IPS-NIHi7 (cell line): ENCODE measurements around the gene TIPARP.
"Not testable (repeated sequence)": the region's sequence is repeated elsewhere in the genome, so short reads cannot be mapped to it uniquely, and the experiment has no call there.

Experiments used
- DNase-seq: peaks from one replicate; pipeline ENCODE4 v3.0.0; 2012; ENCODE audit warnings: mixed read lengths; ENCODE audit errors: extremely low spot score

TIPARP gene

DNA sequence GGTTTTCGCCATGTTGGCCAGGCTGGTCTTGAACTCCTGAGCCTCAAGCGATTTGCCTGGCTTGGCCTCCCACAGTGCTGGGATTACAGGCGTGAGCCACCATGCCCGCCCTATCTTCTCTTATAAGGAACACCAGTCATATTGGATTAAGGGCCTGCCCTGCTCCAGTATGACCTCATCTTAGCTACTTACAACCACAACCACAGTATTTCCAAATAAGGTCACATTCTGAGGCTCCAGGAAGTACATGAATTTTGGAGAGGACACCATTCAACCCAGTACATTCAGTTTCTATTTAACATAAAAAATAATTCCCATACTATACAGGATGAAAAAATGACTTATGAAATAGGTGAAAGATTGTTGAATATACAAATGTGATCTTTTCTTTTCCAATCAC lies 37.6 kb downstream of the TIPARP start:
- DNase-seq: not testable (repeated sequence)

GRCh38 chr3:156716105-156716862 lies 41.9 kb downstream of the TIPARP start:
- DNase-seq: no peak

GRCh38 chr3:156718622-156719306 lies 44.4 kb downstream of the TIPARP start:
- no peak for DNase-seq

GRCh38 chr3:156720826-156721225 lies 46.4 kb downstream of the TIPARP start:
- DNase-seq: no peak

DNA sequence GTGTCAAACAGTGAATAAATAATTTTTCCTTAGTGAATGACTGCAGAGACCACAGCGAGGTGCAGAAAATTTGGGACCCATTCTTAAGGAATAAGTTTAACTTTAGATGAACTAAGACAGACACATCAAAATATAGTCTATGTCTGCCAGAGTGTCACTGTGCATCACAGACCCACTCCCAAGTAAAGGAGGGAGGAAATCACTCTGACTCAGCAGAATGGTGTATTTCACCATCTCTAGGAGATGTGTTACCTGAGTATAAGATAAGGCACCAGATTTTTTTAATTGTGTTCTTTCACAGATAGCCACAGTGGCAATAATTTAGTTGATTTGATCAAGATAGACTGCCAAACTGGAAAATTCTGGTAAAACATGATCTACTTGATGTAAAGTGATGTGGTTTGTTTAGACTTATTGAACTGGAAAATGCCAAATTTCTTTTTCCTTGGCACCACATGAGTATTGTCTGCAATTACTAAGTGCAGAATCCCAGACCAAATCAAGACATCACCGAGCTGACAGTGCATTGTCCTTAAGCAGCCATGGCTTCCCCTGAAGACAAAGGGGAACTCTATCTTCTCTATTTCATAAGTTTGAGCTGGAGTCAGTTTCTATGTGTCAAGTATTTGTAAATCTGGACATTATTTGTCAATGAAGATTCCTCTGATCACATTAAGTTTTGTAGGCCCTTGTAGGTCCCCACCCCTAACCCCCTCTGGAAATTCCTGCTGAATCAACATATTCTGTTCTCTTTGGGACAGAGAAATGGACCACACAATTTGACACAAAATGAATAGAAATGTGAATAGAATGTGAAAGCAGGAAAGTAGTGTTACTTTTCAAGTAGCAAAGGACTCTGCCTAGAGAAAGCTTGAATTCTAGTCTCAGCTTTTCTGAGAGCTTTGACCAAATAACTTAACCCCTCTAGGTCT lies 47.6 kb downstream of the TIPARP start:
- DNase-seq: no peak

DNA sequence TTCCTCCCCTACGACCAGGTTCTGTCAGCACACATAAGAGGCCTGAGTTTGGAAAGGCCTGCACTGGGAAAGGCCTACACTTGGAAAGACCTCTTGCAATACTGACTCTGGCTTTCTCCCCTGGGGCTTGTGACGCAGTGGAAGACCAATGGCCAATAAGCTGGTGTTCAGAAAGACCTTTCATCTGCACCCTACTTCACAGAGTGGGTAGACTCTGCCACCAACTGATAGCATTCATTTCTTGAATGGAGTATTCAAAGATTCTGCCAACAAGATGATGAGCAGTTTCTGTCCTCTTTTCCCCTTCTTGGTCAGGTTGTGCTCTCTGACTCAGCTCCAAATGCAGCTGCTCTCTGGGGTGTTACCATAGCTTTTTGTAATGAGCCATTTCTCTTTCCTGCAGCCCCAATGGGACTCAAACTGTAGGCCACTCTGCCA lies 48.8 kb downstream of the TIPARP start:
- DNase-seq: no peak

- no peak for DNase-seq
These were observed 51.3 kb downstream of the TIPARP start for GRCh38 chr3:156725682-156726081.

GRCh38 chr3:156726456-156726855 lies 52.1 kb downstream of the TIPARP start:
- no peak for DNase-seq

DNA sequence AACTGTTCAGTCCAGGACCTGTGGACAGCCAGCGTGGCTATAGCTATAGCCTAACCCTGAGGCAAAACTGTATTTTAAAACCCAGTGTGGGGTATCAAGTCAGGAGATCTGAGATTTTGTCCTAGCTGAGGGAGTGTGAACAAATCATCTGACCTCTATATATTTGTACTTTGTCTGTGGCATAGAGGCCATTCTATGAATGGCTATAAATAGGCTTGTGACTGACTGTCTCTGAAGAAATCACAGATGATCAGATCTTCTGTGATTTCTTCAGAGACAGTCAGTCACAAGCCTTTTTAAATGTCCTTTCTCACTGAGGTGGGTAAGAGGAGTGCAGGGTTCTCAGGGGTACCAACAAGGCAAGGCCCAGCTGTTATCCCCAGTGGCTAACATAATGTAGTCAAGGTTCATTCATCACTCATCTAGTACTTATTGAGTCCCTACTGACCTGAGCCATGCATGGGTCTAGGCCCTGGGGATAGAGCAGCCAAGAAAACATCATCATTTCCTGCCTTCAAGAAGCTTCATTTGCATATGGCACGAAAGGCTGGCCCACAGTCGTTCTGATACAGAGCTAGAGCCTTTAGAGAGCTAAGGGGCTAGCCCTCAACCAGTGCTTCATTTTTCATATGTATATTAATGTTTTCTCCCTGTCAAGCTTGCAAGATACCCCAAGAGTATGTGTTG lies 53.3 kb downstream of the TIPARP start:
- no peak for DNase-seq

- no peak for DNase-seq
These were observed 54.0 kb downstream of the TIPARP start for GRCh38 chr3:156728267-156728985.

DNA sequence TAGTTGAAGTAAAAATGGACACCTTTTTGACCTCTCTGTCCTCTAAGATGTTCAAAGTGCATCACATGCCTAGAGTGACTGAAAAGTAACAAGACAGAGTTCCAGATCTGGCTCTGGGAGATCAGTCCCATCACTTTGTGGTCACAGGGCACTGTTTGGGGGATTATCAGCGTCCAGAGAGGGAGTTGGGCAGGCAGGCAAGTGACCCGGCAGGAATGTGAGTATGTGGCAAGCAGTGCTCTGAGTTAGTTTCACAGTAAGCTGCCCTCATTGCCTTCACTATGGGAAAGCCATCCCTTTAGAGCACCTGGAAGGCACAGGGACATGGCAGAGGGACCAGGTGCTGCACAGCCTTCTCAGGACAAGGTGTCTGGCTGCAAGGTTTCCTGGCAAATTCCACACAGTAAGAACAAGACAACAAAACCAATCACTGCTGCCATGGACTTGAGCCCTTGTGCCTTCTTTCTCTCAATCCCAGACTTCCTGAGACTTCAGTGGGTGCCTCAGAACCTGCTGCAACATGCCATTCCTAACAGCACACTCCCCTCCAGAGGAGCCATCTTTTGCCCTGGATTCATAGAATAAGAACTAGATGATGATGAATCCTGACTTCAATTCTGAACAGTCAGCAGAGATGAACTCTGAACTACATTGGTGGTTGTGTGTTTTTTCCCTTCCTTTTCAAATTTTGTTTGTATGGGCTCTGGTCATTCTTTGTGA lies 55.2 kb downstream of the TIPARP start:
- no peak for DNase-seq

- DNase-seq: no peak
These were observed 57.4 kb downstream of the TIPARP start for GRCh38 chr3:156731813-156732212.

DNA sequence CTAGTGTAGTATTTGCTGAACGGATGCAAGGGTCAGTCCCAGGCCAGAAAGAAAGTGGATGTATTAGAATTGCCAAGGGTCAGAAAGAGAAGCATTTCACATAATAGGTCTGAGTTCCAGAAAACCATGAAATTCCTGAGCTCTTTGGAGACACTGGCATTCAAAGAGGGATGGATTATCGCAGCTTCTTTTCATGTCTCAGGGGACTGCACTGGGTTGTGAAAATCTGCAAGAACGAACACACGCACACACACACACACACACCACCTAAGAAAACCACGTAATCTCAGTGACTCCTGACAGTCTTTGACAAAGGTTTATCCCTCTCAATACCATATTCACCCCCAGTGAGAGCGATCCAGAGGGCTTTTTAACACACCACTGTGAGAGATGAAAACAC lies 57.9 kb downstream of the TIPARP start:
- DNase-seq: no peak

DNA sequence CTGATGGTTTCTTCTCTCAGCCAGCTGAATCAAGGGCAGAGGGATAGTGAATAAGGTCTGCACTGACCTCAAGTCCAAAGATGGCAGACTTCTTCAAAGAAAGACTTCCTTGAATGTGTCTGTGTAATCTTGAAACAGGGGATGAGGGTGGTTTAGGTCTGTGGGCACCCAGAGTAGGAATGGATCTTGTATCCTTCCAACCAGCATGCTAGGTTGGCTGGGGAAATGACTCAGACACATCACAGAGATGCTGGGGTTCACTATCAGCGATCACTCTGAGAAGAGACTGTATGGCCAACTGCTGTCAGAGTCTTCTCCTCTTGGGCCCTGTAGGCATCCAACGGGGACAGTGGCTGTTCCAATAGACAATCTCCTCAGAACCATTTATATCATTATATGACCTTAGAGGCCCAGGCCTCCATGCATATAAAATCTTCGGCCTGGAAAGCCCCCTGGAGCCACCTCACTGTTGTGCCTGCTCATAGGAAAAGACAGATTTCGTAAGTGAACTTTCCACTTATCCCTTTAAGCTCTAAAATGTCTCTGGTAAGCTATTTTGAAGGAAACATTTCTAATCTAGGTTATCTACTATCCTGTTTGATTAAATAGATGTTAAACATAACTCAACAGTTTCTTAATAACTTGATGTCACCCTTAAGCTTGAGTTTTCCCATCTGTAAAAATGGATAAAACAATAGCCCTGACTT lies 58.5 kb downstream of the TIPARP start:
- no peak for DNase-seq

GRCh38 chr3:156734661-156735060 lies 60.3 kb downstream of the TIPARP start:
- not testable (repeated sequence) for DNase-seq

GRCh38 chr3:156735471-156735870 lies 61.1 kb downstream of the TIPARP start:
- no peak for DNase-seq

DNA sequence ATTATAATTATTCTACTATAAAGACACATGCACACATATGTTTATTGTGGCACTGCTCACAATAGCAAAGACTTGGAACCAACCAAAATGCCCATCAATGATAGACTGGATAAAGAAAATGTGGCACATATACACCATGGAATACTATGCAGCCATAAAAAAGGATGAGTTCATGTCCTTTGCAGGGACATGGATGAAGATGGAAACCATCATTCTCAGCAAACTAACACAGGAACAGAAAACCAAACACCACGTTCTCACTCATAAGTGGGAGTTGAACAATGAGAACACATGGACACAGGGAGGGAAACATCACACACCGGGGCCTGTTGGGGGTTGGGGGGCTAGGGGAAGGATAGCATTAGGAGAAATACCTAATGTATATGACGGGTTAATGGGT lies 62.7 kb downstream of the TIPARP start:
- not testable (repeated sequence) for DNase-seq

GRCh38 chr3:156738251-156738650 lies 63.9 kb downstream of the TIPARP start:
- no peak for DNase-seq

GRCh38 chr3:156739976-156740375 lies 65.6 kb downstream of the TIPARP start:
- no peak for DNase-seq

- DNase-seq: not testable (repeated sequence)
These were observed 66.2 kb downstream of the TIPARP start for GRCh38 chr3:156740581-156740980.
